HepG2 (cell line): Measurements from ENCODE around the gene GNG12. TPM values are rescaled to one million over a fixed set of nuclear protein-coding genes. Genes with fewer than 3 reads are reported as not detected.

Experiments
- CBX2 ChIP-seq, 2 experiments: fragments of 200-600 bp in 1 of 2; sonication (generic); formaldehyde crosslinking in 1 of 2; IDR thresholded peaks; 2 replicates each; pipeline versions ENCODE4 v1.7.0 to v1.8.1; 2018 to 2022; ENCODE audit warnings: low read depth in 2 of 2, low read length in 1 of 2, mild to moderate bottlenecking in 1 of 2, missing genetic modification reagents in 1 of 2
- ELF3 ChIP-seq: IDR thresholded peaks from 2 replicates; pipeline ENCODE4 v1.6.1; 2016; ENCODE audit warnings: missing genetic modification reagents, missing compliant biosample characterization
- FIP1L1 ChIP-seq: fragments of 200-400 bp; formaldehyde crosslinking; IDR thresholded peaks from 2 replicates; pipeline ENCODE4 v1.6.1; 2018; ENCODE audit warnings: low read depth, mild to moderate bottlenecking, low read length, moderate library complexity, borderline replicate concordance; ENCODE audit not compliant: insufficient read depth
- HNF1B ChIP-seq: sonication (generic); formaldehyde crosslinking; IDR thresholded peaks from 2 replicates; pipeline ENCODE4 v1.5.1; 2020; ENCODE audit warnings: mild to moderate bottlenecking, moderate library complexity, missing genetic modification reagents
- KAT7 ChIP-seq: IDR thresholded peaks from 2 replicates; pipeline ENCODE4 v1.6.1; 2018; ENCODE audit warnings: borderline replicate concordance, missing compliant biosample characterization
- POLR2AphosphoS5 ChIP-seq: IDR thresholded peaks from 2 replicates; pipeline ENCODE4 v1.6.1; 2012; ENCODE audit warnings: low read depth, low read length
- SP5 ChIP-seq: IDR thresholded peaks from 2 replicates; pipeline ENCODE4 v1.6.1; 2016; ENCODE audit warnings: low read depth, borderline replicate concordance
- SRSF4 ChIP-seq: fragments of 200-400 bp; formaldehyde crosslinking; IDR thresholded peaks from one replicate; pipeline ENCODE4 v1.6.1; 2018; ENCODE audit warnings: mild to moderate bottlenecking, low read depth, low read length, moderate library complexity; ENCODE audit not compliant: poor library complexity, severe bottlenecking
- ZFP82 ChIP-seq: sonication (generic); formaldehyde crosslinking; IDR thresholded peaks from 2 replicates; pipeline ENCODE4 v1.5.1; 2020; ENCODE audit warnings: mild to moderate bottlenecking, missing genetic modification reagents, borderline replicate concordance
- ZNF274 ChIP-seq: sonication (generic); formaldehyde crosslinking; IDR thresholded peaks from 2 replicates; pipeline ENCODE4 v1.5.1; 2020; ENCODE audit warnings: mild to moderate bottlenecking, missing genetic modification reagents
- ZNF678 ChIP-seq: sonication (generic); formaldehyde crosslinking; IDR thresholded peaks from 2 replicates; pipeline ENCODE4 v1.4.0; 2020; ENCODE audit warnings: mild to moderate bottlenecking, missing genetic modification reagents
- polyA plus RNA-seq, 8 experiments: library from polyadenylated mRNA; depleted of rRNA in 3 of 8; stranded (reverse) in 7 of 8; unstranded in 1 of 8; fragments of >200 nt; fragmentation: Illumina TruSeq in 4 of 8; extraction: Trizol in 4 of 8; gene quantifications; 2 replicates each; pipeline versions ENCODE4 v1.2.1 to v1.2.3, GENCODE V29; 2011 to 2016; ENCODE audit warnings: low read depth in 4 of 8, missing spikeins in 1 of 8, mixed read lengths in 1 of 8; ENCODE audit not compliant: insufficient read depth in 1 of 8
- total RNA-seq, 5 experiments: library from RNA; depleted of rRNA; stranded (reverse); fragments of >200 nt; fragmentation: Illumina TruSeq; extraction: Trizol; gene quantifications; 2 replicates each; pipeline ENCODE4 v1.2.3, GENCODE V29; 2016; ENCODE audit warnings: low read depth in 1 of 5
- TF ChIP-seq, protein P1 (sequence below): IDR thresholded peaks from 2 replicates; pipeline ENCODE4 v1.6.1; 2016; ENCODE audit warnings: missing compliant biosample characterization, missing genetic modification reagents, borderline replicate concordance
- TF ChIP-seq, protein P2 (sequence below): sonication (generic); formaldehyde crosslinking; IDR thresholded peaks from 2 replicates; pipeline ENCODE4 v1.4.0; 2020; ENCODE audit warnings: mild to moderate bottlenecking, missing genetic modification reagents, borderline replicate concordance
- TF ChIP-seq, protein P3 (sequence below): sonication (generic); IDR thresholded peaks from 2 replicates; pipeline ENCODE4 v1.6.1; 2016; ENCODE audit warnings: low read depth, borderline replicate concordance
- TF ChIP-seq, protein P4 (sequence below): IDR thresholded peaks from 2 replicates; pipeline ENCODE4 v1.6.1; 2016

GNG12 gene
- total and polyA plus RNA-seq, 2 of the 13 experiments (the other 11 are each of a cell fraction or from before 2014, with no cell fraction given) = 0.11 TPM

DNA sequence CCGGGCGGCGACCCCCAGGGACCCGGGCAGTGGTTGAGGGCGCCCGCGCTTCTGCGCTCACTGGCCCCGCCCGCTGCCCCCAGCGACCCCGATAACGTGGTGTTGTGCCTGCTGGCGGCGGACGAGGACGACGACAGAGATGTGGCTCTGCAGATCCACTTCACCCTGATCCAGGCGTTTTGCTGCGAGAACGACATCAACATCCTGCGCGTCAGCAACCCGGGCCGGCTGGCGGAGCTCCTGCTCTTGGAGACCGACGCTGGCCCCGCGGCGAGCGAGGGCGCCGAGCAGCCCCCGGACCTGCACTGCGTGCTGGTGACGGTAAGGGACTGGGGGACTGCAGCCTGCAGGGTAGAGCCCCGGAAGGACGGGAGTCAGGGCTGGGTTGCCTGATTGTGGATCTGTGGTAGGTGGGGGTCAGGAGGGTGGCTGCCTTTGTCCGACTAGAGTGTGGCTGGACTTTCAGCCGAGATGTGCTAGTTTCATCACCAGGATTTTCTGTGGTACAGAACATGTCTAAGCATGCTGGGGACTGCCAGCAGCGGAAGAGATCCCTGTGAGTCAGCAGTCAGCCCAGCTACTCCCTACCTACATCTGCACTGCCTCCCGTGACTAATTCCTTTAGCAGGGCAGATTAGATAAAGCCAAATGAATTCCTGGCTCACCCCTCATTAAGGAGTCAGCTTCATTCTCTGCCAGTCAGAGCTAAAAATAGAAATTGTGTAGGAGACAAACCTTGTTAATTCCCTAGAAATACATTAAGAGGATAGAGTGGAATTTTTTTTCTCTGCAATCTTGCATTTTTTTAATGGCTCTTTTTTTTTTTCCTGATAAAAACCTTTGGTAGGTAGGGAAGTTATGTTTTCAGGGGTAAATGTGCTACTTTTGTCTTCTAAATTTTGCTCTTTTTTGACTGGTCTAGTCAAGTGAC lies 146.7 kb downstream of the GNG12 start (continued):
- TF ChIP-seq, protein P1, sequence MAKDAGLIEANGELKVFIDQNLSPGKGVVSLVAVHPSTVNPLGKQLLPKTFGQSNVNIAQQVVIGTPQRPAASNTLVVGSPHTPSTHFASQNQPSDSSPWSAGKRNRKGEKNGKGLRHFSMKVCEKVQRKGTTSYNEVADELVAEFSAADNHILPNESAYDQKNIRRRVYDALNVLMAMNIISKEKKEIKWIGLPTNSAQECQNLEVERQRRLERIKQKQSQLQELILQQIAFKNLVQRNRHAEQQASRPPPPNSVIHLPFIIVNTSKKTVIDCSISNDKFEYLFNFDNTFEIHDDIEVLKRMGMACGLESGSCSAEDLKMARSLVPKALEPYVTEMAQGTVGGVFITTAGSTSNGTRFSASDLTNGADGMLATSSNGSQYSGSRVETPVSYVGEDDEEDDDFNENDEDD = 0 out of 2 replicates have a peak, but pooled peaks have one; percentile 41
- TF ChIP-seq ZFP82 (no peak), ZNF678 (CRISPR knock-in tag) (no peak), ZNF274 (CRISPR knock-in tag) (0 out of 2 replicates have a peak, but pooled peaks have one; percentile 17), SRSF4 (no peak), ELF3 (CRISPR knock-in tag) (peak; percentile 27), POLR2AphosphoS5 (peak; percentile 52), FIP1L1 (no peak), SP5 (no peak; the same call in 1 of the 2 replicates), KAT7 (CRISPR knock-in tag) (peak; percentile 77), HNF1B (CRISPR knock-in tag) (peak; percentile 38; the same call in 1 of the 2 replicates), CBX2 (IDR thresholded peaks at IDR 0.05; ENCODE audit: low read depth, low read length) (no peak), CBX2 (CRISPR knock-in tag; IDR thresholded peaks at IDR 0.05; ENCODE audit: low read depth) (no peak)
- TF ChIP-seq, protein P2, sequence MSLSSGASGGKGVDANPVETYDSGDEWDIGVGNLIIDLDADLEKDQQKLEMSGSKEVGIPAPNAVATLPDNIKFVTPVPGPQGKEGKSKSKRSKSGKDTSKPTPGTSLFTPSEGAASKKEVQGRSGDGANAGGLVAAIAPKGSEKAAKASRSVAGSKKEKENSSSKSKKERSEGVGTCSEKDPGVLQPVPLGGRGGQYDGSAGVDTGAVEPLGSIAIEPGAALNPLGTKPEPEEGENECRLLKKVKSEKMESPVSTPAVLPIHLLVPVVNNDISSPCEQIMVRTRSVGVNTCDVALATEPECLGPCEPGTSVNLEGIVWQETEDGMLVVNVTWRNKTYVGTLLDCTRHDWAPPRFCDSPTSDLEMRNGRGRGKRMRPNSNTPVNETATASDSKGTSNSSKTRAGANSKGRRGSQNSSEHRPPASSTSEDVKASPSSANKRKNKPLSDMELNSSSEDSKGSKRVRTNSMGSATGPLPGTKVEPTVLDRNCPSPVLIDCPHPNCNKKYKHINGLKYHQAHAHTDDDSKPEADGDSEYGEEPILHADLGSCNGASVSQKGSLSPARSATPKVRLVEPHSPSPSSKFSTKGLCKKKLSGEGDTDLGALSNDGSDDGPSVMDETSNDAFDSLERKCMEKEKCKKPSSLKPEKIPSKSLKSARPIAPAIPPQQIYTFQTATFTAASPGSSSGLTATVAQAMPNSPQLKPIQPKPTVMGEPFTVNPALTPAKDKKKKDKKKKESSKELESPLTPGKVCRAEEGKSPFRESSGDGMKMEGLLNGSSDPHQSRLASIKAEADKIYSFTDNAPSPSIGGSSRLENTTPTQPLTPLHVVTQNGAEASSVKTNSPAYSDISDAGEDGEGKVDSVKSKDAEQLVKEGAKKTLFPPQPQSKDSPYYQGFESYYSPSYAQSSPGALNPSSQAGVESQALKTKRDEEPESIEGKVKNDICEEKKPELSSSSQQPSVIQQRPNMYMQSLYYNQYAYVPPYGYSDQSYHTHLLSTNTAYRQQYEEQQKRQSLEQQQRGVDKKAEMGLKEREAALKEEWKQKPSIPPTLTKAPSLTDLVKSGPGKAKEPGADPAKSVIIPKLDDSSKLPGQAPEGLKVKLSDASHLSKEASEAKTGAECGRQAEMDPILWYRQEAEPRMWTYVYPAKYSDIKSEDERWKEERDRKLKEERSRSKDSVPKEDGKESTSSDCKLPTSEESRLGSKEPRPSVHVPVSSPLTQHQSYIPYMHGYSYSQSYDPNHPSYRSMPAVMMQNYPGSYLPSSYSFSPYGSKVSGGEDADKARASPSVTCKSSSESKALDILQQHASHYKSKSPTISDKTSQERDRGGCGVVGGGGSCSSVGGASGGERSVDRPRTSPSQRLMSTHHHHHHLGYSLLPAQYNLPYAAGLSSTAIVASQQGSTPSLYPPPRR (CRISPR knock-in tag) = peak; percentile 56; the same call in 1 of the 2 replicates
- TF ChIP-seq, protein P3, sequence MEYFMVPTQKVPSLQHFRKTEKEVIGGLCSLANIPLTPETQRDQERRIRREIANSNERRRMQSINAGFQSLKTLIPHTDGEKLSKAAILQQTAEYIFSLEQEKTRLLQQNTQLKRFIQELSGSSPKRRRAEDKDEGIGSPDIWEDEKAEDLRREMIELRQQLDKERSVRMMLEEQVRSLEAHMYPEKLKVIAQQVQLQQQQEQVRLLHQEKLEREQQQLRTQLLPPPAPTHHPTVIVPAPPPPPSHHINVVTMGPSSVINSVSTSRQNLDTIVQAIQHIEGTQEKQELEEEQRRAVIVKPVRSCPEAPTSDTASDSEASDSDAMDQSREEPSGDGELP = peak; percentile 33; the same call in 1 of the 2 replicates
- TF ChIP-seq, protein P4, sequence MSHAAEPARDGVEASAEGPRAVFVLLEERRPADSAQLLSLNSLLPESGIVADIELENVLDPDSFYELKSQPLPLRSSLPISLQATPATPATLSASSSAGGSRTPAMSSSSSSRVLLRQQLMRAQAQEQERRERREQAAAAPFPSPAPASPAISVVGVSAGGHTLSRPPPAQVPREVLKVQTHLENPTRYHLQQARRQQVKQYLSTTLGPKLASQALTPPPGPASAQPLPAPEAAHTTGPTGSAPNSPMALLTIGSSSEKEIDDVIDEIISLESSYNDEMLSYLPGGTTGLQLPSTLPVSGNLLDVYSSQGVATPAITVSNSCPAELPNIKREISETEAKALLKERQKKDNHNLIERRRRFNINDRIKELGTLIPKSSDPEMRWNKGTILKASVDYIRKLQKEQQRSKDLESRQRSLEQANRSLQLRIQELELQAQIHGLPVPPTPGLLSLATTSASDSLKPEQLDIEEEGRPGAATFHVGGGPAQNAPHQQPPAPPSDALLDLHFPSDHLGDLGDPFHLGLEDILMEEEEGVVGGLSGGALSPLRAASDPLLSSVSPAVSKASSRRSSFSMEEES (CRISPR knock-in tag) = peak; percentile 15; the same call in 1 of the 2 replicates
